HG03175 (cell line): ENCODE results near the gene BUB3.

Experiments
- ATAC-seq: cut with Tn5 transposase; IDR thresholded peaks from one replicate; pipeline ENCODE4 v1.9.1; 2021; ENCODE audit warnings: mild to moderate bottlenecking, moderate library complexity; ENCODE audit not compliant: unreplicated experiment

The BUB3 gene

GRCh38 chr10:123202506-123202905, 48.3 kb downstream of the BUB3 start:
- no peak for ATAC-seq

- no peak for ATAC-seq
These were observed 49.4 kb downstream of the BUB3 start for GRCh38 chr10:123203393-123204126.

- ATAC-seq = no peak
These were observed 49.9 kb downstream of the BUB3 start for GRCh38 chr10:123204127-123204461.

GRCh38 chr10:123205041-123205440, 50.8 kb downstream of the BUB3 start:
- no peak for ATAC-seq

DNA sequence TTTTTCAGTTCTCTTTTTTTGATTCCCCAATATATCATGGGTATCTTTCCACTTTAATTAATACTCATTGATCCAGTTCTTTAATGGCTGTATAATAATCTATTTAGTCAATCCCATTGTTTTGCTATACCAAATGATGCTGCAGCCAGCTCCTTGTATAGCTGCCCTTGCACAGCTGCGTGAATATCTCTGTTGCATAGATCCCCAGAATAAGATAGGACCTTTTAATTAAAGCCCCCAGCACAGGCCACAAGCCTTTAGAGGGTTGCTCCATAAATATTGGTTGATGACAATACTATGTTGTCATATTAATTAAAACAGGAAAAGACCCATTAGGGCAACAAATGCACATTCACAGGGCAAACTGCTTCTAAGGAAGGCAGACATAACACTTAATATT, 57.9 kb downstream of the BUB3 start:
- ATAC-seq = no peak

DNA sequence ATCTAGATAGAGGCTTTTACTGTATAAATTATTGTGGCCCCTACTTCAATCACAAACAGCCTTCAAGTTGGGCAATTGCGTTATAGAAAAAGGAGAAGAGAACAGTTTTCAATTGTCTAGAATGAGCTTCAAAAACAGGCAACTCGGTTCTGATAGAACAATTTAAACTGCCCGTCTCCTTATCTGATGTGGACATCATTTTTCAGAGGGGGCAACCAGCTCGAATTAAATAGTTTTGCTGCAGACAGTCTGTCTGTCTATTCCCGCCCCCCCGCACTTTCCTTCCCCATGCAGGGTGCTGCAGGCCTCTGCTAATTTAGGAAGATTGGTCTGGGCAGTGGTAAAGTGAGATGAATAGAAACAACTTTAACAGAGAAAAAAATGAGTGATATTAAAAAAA, 58.4 kb downstream of the BUB3 start:
- no peak for ATAC-seq

DNA sequence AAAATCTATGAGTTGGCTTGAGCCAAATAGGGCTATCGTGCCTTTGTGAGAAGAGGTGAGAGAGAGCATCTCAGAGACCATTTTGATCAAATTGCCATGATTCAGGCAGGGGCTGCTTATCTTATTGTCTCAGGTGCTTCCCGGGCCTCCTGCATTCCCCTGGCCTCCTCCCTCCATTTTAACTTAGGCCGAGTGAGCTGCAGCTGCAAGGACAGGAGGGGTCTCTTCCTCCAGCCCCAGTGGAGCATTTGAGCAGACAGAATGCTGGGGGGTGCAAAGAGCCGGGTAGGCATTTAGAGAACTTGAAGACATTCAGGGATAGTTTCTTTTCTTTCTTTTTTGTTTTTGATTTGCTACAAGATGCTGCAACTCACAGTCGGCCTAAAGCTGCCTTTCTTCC, 59.0 kb downstream of the BUB3 start:
- no peak for ATAC-seq
